PFSK-1 (cell line): ENCODE results near the gene PDE6A.

ENCODE experiments used
- FOXP2 ChIP-seq: optimal IDR thresholded peaks from 2 replicates; pipeline ENCODE3; 2011; ENCODE audit warnings: borderline replicate concordance, control low read depth, inconsistent platforms; ENCODE audit not compliant: insufficient read depth; ENCODE audit errors: extremely low read length, extremely low read depth
- POLR2AphosphoS5 ChIP-seq: IDR thresholded peaks from 2 replicates; pipeline ENCODE4 v1.6.1; 2012; ENCODE audit warnings: low read depth, mild to moderate bottlenecking, control low read depth, low read length, moderate library complexity
- REST ChIP-seq, 2 experiments: IDR thresholded peaks; 2 replicates each; pipeline versions ENCODE4 v1.6.1 to v1.8.0; 2011 to 2012; ENCODE audit warnings: low read depth in 2 of 2, low read length in 2 of 2, control low read depth in 1 of 2, inconsistent platforms in 1 of 2, mild to moderate bottlenecking in 1 of 2, moderate library complexity in 1 of 2; ENCODE audit not compliant: insufficient read depth in 1 of 2
- SIN3A ChIP-seq: IDR thresholded peaks from 2 replicates; pipeline ENCODE4 v1.6.1; 2012; ENCODE audit warnings: mild to moderate bottlenecking, low read length, moderate library complexity, borderline replicate concordance; ENCODE audit not compliant: insufficient read depth
- TAF1 ChIP-seq: IDR thresholded peaks from 2 replicates; pipeline ENCODE4 v1.6.1; 2012; ENCODE audit warnings: low read length, control low read depth, borderline replicate concordance; ENCODE audit not compliant: insufficient read depth

PDE6A gene

DNA sequence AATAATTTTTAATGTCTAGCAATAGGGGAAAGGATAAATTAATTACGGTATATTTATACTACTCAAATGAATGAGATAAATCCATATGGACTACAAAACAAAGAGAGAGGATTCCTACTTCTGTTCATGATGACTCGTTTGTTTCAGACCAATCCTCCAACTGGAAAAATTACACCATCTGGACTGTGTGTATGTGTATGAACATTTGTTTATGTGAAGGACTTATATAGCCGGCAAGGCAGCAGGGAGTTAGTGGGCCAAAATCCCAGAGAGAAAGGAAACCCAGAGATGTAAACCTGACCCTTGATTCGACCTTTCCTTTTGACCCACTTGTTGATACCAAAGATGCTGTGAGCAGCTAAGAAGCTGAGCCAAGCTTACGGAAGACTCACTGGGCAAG lies 20.1 kb downstream of the PDE6A start:
- no peak for TF ChIP-seq TAF1
- TF ChIP-seq SIN3A = no peak
- no peak for TF ChIP-seq POLR2AphosphoS5
- no peak for TF ChIP-seq REST (IDR thresholded peaks at IDR 0.05; ENCODE audit: insufficient read depth in 1 of 2, low read depth in 2 of 2, low read length in 2 of 2)
- no peak for TF ChIP-seq FOXP2

DNA sequence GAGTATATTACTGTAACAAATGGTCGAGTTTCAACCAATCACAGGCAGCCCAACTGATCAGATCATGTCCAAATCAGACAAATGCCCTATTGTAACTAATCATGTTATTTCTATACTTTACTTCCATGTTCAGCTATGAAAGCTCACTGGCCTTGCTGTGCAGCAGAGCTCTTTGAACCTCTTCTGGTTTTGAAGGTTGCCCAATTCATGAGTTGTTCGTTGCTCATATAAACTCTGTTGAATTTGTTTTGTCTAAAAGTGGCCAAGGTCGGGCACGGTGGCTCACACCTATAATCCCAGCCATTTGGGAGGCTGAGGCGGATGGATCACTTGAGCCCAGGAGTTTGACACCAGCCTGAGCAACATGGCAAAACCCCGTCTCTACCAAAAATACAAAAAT lies 21.6 kb downstream of the PDE6A start:
- no peak for TF ChIP-seq POLR2AphosphoS5
- no peak for TF ChIP-seq SIN3A
- TF ChIP-seq FOXP2 = no peak
- no peak for TF ChIP-seq TAF1

GRCh38 chr5:149921597-149921996 lies 23.0 kb downstream of the PDE6A start:
- no peak for TF ChIP-seq POLR2AphosphoS5
- no peak for TF ChIP-seq TAF1
- no peak for TF ChIP-seq REST (IDR thresholded peaks at IDR 0.05; ENCODE audit: insufficient read depth in 1 of 2, low read depth in 2 of 2, low read length in 2 of 2)
- TF ChIP-seq FOXP2 = no peak
- TF ChIP-seq SIN3A = no peak

DNA sequence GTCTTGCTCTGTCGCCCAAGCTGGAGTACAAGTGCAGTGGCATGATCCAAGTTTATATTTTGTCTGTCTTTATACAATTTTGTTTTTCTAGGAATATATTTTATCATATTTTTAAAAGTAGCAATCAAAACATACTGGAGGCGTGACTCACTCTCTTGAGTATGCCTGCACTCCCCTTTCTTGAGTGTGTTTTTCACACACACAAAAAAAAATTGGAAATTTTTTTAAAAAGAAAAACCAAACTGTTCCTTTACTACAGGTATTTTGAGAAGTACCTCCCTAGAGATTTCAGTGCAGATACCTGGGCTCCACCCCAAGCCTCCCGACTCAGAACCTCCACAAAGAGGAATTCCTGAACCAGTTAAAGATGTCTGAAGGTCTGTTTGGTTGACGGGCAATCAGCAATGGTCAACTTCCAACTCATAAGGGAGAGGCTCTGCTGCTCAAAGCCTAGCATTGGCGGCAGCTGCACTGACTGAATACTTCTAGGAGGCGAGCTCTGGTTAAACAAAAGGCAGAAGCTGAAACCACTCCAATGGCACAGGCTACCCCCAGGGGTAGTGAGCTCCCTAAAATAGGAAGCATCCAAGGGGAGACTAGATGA lies 27.4 kb downstream of the PDE6A start:
- no peak for TF ChIP-seq SIN3A
- TF ChIP-seq POLR2AphosphoS5 = no peak
- no peak for TF ChIP-seq REST (IDR thresholded peaks at IDR 0.05; ENCODE audit: insufficient read depth in 1 of 2, low read depth in 2 of 2, low read length in 2 of 2)
- no peak for TF ChIP-seq TAF1
- no peak for TF ChIP-seq FOXP2

DNA sequence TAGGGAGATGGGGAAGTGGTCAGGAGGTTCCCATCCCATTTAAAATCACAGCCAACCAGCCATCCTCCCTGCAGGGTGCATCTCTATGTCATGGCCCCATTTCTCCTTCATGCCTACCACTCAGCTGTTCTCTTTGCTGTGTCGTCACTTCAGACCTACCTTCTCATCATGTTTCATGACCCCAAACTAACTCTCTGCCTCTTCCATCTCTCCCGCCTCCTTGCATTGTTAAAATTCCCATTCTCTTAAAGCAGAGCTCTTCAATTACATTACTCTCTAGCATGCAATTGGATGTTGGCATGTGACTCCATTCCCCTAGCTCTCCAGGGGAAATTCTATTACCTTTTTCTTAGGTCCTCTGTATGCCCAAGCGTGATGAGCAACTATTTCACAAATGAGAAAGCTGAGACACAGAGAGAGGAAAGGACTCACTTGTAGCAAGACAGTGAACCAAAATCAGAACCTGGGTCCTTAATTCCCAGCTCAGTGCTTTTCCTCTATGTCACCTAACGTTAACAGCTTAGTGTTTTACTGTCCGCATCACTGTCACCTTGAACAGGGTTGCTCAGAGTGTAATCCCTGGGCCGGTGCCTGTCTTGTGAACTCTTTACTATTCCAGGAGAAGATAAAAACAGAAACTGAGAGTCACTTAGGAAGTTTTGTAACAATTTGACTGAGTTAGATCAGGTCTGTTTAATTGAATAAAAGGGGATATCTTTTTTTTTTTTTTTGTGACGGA lies 28.1 kb downstream of the PDE6A start:
- TF ChIP-seq FOXP2 (no peak), POLR2AphosphoS5 (no peak), SIN3A (no peak), TAF1 (no peak), REST (IDR thresholded peaks at IDR 0.05; ENCODE audit: insufficient read depth in 1 of 2, low read depth in 2 of 2, low read length in 2 of 2) (no peak)
